ENCODE measurements around the gene CRACDL.

CRACDL gene

GRCh38 chr2:98825020-98825350 lies 111.0 kb downstream of the CRACDL start:
- DNase-seq (ENCODE audit: low spot score) = no peak

- DNase-seq (ENCODE audit: low spot score) = peak; percentile 43
Observed at GRCh38 chr2:98824256-98825019, 111.6 kb downstream of the CRACDL start.

- DNase-seq (ENCODE audit: low spot score) = peak; percentile 8
Observed at GRCh38 chr2:98823196-98824170, 112.5 kb downstream of the CRACDL start.

- DNase-seq (ENCODE audit: low spot score) = no peak
Observed at GRCh38 chr2:98822301-98823164, 113.5 kb downstream of the CRACDL start.

GRCh38 chr2:98821629-98822135 lies 114.3 kb downstream of the CRACDL start:
- DNase-seq (ENCODE audit: low spot score) = no peak

- no peak for DNase-seq (ENCODE audit: low spot score)
Observed at GRCh38 chr2:98819231-98819766, 116.7 kb downstream of the CRACDL start.

GRCh38 chr2:98818164-98818563 lies 117.9 kb downstream of the CRACDL start:
- DNase-seq (ENCODE audit: low spot score) = no peak

GRCh38 chr2:98816281-98816680 lies 119.7 kb downstream of the CRACDL start:
- no peak for DNase-seq (ENCODE audit: low spot score)

- no peak for DNase-seq (ENCODE audit: low spot score)
Observed at GRCh38 chr2:98815795-98816194, 120.2 kb downstream of the CRACDL start.

GRCh38 chr2:98811766-98812165 lies 124.3 kb downstream of the CRACDL start:
- DNase-seq (ENCODE audit: low spot score) = no peak

- DNase-seq (ENCODE audit: low spot score) = no peak
Observed at GRCh38 chr2:98810588-98810928, 125.5 kb downstream of the CRACDL start.

- DNase-seq (ENCODE audit: low spot score) = no peak
Observed at GRCh38 chr2:98809878-98810587, 126.0 kb downstream of the CRACDL start.

GRCh38 chr2:98809116-98809515 lies 126.9 kb downstream of the CRACDL start:
- no peak for DNase-seq (ENCODE audit: low spot score)

- no peak for DNase-seq (ENCODE audit: low spot score)
Observed at GRCh38 chr2:98808546-98808945, 127.5 kb downstream of the CRACDL start.

GRCh38 chr2:98807929-98808328 lies 128.1 kb downstream of the CRACDL start:
- DNase-seq (ENCODE audit: low spot score) = no peak

- no peak for DNase-seq (ENCODE audit: low spot score)
Observed at GRCh38 chr2:98807221-98807620, 128.8 kb downstream of the CRACDL start.

GRCh38 chr2:98806236-98806697 lies 129.8 kb downstream of the CRACDL start:
- DNase-seq (ENCODE audit: low spot score) = peak; percentile 58

- peak; percentile 64 for DNase-seq (ENCODE audit: low spot score)
Observed at GRCh38 chr2:98805412-98806171, 130.4 kb downstream of the CRACDL start.

GRCh38 chr2:98804736-98805135 lies 131.3 kb downstream of the CRACDL start:
- DNase-seq (ENCODE audit: low spot score) = no peak

- DNase-seq (ENCODE audit: low spot score) = no peak
Observed at GRCh38 chr2:98804265-98804650, 131.8 kb downstream of the CRACDL start.

Data from pons (tissue), 1 donor.